C4-2B (cell line): ENCODE results near the gene PIK3R5.

Source experiments
- ZFX ChIP-seq: fragments of 450-650 bp; IDR thresholded peaks from 2 replicates; pipeline ENCODE4 v1.6.1; 2017
- TF ChIP-seq, protein P1 (sequence below): fragments of 450-650 bp; conservative IDR thresholded peaks from 2 replicates; pipeline ENCODE4 v1.5.1; 2017; ENCODE audit warnings: mild to moderate bottlenecking

DNA sequence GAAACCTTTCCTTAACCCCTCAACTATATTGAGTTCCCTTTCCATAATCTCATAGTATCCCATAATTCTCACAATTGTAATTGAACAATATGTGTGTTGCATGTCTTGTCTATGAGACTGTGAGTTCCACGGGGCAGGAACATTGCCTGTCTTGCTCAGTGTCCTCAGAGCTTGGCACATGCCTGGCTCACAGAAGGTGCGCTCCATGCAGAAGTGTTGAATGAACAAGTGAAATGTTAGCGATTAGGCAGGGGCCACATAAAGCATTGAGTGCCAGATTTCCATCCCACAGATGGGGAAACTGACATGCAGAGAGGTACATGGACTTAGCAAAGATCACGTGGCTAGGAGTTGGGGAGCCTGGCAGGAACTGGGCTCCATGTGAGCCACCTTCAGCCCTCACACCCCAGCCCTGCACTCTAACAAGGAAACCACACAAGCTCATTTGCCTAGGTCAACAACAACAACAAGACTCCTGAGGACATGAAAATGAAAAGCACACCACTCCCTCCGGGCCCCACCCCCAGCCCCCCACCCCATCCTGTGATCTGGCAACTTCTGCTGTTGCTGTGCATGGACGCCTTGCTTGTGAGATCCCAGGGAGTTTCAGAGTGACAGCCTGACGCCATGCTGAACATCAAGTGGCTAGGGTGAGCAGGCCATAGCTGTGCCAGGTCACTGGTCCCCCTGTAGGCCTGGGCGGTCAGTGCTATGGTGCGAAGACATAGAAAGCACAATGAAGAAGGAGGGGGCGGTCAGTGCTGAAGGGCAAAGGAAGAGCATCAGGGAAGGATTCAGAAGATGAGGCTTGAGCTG, 5.0 kb downstream of the PIK3R5 start:
- TF ChIP-seq, protein P1, sequence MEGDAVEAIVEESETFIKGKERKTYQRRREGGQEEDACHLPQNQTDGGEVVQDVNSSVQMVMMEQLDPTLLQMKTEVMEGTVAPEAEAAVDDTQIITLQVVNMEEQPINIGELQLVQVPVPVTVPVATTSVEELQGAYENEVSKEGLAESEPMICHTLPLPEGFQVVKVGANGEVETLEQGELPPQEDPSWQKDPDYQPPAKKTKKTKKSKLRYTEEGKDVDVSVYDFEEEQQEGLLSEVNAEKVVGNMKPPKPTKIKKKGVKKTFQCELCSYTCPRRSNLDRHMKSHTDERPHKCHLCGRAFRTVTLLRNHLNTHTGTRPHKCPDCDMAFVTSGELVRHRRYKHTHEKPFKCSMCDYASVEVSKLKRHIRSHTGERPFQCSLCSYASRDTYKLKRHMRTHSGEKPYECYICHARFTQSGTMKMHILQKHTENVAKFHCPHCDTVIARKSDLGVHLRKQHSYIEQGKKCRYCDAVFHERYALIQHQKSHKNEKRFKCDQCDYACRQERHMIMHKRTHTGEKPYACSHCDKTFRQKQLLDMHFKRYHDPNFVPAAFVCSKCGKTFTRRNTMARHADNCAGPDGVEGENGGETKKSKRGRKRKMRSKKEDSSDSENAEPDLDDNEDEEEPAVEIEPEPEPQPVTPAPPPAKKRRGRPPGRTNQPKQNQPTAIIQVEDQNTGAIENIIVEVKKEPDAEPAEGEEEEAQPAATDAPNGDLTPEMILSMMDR: no peak
- TF ChIP-seq ZFX: no peak
